K562 treated with DMSO at 1 percent for 4 hours (cell line): Measurements from ENCODE around the gene ABCA10. TPM values are rescaled to one million over a fixed set of nuclear protein-coding genes. Genes with fewer than 3 reads are reported as not detected.

Experiments used
- total RNA-seq: library from RNA; unstranded; fragments of 300-600 nt; gene quantifications from 2 replicates; pipeline ENCODE4 v1.2.3, GENCODE V29; 2022; ENCODE audit not compliant: insufficient read depth

ABCA10 gene
- total RNA-seq = not detected in 2 replicates

GRCh38 chr17:69228576-69228975 lies at the start of gene ABCA10:
Gene ABCA10, minus strand, starts transcription at chr17:69228824. Its CDS starts 3,466 bp downstream, at chr17:69225358.

DNA sequence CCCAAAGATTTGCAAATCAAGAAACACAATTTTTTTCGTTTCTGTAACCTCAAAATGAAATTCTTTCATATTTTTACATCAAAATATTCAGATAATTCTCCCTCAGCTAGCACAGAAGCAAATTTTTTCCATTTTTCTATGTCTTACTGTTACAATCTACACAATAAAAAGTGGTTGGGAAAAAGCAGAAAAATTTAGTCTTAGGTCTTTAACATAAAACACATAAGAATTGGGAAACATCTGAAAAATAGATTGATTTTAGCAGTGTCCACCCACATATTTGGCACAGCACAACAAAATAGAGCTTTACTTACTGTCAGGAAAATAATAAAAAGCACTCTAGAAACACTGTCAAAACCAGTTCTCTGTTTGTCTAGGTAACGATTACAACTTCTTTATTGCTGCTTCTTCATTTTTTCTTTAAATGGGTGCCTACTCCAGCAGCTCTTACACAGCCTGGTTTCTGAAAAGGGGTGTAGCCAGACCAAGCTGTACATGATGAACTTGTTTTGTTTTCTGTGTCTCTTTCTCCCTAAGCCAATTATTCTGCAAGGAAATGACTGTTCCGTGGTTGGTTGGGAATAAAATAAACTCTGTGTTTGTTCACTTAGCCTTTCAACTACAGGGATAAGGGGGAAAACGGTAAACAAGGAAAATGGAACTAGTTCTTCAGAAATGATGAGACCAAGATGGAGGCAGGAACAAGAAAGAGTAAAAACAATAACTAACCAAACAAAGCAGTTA lies 87.0 kb downstream of the ABCA10 start, which contains the start of gene ABCA6:
Gene ABCA6 (minus strand): TSS at position 465 of the 744 bp plus-strand sequence. CDS start 1,192 bp downstream, outside the sequence.

Other genes starting within 250 kb of the ABCA10 start
- gene ABCA9, start 167.9 kb downstream of the ABCA10 start, total RNA-seq = not detected in 2 replicates
- gene ABCA6, start 86.9 kb downstream of the ABCA10 start, total RNA-seq = 0.38 TPM in 1 of 2 replicates, not detected in the other
- not detected in 2 replicates for gene ABCA5, start 98.3 kb upstream of the ABCA10 start, total RNA-seq
- not detected in 2 replicates for gene MAP2K6, start 185.9 kb upstream of the ABCA10 start, total RNA-seq